ENCODE measurements around the gene TLE5. TPM values are rescaled to one million over a fixed set of nuclear protein-coding genes. Genes with fewer than 3 reads are reported as not detected.
"Not testable (repeated sequence)": the region's sequence is repeated elsewhere in the genome, so short reads cannot be mapped to it uniquely, and the experiment has no call there.

TLE5 gene
- polyA plus RNA-seq, 4 donors = 414 to 627 (median 476) TPM

DNA sequence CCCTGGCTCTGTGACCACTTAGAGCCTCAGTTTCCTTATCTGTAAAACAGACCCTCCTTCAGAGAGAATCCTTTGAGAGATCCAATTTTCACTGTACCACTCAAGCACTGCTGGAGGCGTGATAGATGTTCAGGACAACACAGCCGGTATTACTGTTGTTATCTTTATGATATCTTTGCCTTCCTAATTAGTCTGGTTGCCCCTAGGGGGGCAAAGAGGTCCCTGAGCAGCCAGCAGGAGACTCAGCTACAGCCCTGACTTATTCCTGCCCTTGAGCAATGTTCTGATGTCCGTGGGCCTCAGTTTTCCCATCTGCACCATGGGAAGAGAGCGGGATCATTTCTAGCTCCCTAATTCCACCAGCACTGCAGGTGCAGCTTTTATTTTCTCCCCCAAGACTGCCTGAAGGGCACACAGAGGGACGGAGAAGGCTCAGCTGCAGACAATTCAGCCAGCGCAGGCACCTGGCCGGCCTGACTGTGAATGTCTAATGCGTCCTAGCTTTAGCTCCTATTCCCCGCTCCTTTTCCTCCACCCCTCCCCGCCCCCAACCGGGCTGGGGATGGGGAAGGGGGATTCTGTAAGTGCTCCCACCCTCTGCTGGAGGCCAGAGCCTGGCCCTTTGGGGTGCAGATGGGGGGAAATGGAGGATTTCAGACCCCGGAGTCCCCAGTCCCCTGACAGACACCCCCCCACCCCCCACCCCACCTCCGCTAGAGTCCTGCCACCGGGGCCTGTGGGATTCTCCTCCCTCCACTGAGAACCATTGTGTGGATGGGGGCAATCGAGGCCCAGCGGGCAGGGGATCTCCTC lies 16.2 kb downstream of the TLE5 start:
- DNase-seq (ENCODE audit: low read depth in 4 of 4, low spot score in 2 of 4) = no peak

DNA sequence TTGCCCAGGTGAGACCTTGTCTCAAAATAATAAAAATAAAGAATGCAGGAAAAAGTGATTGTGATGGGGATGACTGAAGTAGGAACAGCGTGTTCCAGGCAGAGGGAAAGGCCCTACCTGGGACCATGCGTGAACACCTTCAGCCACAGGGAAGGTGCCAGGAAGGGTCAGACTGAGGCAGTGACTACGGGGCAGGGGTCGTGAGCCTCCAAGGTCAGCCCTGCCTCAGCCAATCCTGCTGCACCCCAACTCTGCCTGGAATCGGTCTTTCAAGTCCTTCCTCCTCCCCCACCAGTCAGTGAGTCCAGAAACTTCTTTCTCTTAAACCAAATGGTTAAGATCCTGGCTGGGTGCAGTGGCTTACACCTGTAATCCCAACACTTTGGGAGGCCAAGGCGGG lies 17.1 kb downstream of the TLE5 start:
- DNase-seq (ENCODE audit: low read depth in 4 of 4, low spot score in 2 of 4) = no peak

DNA sequence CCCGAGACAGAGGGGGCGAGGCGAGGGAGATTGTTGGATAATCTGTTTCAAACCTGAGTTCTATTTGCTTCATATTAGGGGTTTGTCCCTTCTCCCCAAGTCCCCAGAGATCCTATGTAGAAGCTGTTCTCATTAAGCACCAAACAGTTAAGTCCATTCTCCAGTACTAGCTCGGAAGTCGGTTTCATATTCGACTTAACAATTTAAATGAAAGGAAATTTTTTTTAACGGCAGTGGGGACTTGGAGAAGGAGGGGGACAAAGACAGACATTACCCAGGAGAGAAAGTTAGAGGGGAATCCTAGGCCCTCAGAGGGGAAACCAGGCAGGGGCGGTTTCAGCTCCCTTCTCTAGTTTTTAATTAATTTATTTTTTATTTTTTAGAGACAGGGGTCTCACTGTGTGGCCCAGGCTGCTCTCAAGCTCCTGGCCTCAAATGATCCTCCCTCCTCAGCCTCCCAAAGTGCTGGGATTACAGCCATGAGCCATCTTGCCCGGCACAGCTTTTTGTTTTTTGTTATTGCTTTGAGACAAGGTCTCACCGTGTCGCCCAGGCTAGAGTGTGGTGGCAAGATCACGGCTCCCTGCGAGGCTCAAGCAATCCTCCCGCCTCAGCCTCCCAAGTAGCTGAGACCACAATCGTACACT lies 19.6 kb downstream of the TLE5 start:
- DNase-seq (ENCODE audit: low read depth in 4 of 4, low spot score in 2 of 4) = no peak

DNA sequence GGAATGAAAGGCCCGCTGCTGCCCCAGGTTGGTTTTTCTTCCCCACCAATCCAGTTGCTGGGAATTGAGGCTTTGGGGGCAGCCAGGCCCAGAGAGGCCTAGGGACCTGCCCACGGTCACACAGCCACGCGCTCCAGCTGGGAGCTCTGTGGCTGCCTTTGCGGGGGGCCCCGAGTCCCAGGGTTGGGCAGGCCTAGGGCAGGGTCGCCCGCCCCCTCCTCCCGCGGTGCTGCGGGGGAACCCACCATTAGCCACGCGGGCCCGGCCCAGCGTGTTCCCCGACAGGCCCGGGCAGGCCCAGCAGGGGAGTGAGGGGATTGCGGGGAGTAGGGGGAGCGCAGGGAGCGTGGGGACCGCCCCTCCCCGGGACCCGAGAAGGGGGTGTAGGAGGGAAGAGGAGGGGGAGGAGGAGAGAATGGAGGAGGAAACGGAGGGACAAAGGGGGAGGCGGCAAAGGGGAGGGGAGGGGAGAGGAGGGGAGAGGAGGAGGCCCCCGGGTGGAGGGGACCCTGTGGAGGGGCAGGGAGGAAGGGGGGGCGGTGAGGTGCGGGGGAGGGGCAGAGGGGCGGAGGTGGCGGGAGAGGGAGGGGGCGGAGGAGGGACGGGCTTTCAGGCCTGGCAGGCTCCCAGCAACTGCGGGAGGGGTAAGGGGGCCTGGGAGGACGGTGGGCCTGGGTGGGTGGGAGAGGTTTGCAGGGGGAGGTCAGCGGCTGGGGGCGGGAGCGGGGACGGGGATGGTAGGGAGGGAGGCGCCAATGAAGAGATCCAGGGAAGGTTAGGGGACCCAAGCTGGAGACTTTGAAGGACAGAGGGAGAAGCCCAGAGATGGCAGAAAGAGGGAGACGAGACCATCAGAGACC lies 20.3 kb downstream of the TLE5 start:
- DNase-seq (ENCODE audit: low read depth in 4 of 4, low spot score in 2 of 4) = no peak

DNA sequence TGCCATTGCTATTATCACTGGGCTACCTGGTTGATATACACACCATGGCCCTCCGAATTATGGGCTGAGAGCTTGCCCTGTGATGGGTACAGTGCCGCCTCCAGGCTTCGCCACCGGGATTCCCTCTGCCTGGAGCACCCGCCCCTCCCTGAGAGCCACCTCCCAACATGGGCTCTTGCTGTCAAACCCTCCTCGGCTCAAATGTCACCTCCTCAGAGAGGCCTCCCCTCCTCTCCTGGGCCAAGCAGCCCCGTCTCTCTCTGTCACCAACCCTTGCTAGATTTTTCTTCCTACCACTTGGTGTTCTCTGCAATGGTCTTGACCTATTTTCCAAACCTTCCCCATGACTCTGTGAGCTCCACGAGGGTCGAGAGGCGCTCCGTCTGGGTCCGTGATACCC lies 21.0 kb downstream of the TLE5 start:
- DNase-seq (ENCODE audit: low read depth in 4 of 4, low spot score in 2 of 4) = no peak

DNA sequence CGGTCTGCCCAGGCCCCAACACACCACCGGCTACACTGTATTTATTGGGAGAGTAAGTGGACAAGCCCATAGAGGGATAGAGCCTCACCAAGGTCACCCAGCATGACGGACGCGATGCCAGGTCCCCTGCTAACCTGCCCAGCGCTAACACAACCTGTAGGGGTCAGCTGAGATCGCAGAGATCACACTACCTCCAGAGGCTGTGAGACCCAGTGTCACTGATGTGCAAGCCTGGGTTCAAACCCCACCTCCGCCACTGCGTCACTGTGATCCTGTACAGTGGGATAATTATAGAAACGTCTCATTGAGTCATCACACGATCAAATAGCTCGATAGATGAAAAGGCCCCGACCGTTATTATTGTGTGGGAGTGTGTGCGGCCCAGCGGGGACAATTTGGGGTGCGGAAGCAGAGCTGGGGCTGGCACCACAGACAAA lies 22.6 kb downstream of the TLE5 start:
- no peak for DNase-seq (ENCODE audit: low read depth in 4 of 4, low spot score in 2 of 4)

DNA sequence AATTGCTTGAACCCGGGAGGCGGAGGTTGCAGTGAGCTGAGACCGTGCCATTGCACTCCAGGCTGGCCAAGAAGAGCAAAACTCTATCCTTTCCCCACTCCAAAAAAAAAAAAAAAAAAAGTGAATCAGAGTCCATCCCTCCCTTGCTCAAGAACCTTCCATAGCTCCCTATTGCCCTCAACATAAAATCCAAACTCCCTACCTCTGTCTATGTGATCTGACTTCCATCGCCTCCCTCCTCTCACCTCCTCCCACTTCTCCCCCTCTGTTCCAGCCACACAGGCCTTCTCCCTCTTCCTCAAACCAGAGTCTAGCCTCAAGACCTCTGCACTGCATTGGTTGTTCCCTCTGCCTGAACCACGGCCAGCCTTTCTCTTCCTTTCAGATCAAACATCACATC lies 23.2 kb downstream of the TLE5 start:
- DNase-seq (ENCODE audit: low read depth in 4 of 4, low spot score in 2 of 4) = no peak

DNA sequence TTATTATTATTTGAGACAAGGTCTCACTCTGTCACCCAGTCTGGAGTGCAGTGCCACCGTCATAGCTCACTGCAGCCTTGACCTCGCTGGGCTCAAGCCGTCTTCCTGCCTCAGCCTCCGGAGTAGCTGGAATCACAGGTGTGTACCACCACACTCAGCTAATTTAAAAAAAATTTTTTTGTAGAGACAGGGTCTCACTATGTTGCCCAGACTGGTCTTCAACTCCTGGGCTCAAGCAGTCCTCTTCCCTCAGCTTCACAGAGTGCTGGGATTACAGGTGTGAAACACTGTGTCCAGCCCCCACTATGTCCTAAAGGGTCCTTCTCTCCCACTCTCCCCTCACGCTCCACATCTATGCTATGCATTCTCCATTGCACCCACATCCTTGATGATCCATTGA lies 24.1 kb downstream of the TLE5 start:
- DNase-seq (ENCODE audit: low read depth in 4 of 4, low spot score in 2 of 4) = no peak

DNA sequence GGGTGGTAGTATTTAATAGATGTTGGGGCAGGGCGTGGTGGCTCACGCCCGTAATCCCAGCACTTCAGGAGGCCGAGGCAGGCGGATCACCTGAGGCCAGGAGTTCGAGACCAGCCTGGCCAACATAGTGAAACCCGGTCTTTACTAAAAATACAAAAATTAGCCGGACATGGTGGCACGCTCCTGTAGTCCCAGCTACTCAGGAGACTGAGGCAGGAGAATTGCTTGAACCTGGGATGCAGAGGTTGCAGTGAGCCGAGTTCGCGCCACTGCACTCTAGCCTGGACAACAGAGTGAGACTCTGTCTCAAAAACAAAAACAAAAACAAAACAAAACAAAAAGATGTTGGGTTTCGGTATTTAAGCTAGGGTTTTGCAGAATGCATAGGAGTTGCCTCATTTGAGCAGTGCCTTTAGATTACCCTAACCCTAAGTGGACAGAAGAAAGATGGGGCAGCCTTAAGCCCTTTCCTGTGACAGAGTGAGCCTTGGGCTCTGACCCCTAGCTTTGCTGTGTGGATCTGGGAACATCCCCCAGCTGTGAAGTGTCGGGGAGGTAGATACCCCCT lies 25.2 kb downstream of the TLE5 start:
- DNase-seq (ENCODE audit: low read depth in 4 of 4, low spot score in 2 of 4) = not testable (repeated sequence)

DNA sequence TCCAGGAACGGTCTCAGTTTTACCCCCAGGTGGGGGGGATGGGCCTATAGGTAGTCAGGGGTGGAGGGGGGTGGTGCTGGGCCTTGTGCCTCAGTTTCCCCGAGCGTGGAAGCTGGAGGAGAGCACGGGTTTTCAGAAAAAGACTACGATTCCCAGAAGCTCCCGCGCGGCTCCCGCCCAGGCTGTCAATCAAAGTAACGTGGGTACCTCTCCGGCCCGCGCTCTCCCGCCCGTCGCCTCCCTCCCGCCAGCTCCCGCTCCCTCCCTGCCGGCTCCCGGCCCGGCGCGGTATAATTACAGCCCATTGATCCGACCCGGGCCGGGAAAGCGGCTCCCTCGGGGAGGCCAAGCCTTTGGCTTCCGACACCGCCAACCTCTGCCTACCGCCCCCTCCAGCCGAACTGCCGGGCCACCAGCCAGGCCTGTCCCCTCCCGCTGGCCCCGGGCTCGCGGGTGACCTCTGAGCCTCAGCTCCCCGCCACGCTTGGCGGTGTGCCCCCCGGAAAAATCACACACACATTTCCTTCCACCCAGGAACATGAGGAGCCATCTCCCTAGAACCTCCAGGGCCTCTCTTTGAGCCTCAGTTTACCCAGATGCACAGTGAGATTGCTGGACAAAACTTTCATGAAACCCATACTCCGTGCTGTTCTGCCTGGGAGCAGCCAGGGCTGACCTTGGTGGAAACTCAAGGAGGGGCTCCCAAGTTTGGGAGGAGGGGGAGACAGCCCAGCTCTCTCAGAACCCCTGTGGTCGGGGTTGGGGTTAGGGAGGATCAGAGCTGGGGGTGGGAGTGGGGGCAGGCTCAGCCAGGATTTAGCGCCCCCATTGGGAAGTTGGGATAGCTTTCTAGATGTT lies 25.9 kb downstream of the TLE5 start:
- DNase-seq (ENCODE audit: low read depth in 4 of 4, low spot score in 2 of 4) = peak; percentile 87 to 93 (median 90)

DNA sequence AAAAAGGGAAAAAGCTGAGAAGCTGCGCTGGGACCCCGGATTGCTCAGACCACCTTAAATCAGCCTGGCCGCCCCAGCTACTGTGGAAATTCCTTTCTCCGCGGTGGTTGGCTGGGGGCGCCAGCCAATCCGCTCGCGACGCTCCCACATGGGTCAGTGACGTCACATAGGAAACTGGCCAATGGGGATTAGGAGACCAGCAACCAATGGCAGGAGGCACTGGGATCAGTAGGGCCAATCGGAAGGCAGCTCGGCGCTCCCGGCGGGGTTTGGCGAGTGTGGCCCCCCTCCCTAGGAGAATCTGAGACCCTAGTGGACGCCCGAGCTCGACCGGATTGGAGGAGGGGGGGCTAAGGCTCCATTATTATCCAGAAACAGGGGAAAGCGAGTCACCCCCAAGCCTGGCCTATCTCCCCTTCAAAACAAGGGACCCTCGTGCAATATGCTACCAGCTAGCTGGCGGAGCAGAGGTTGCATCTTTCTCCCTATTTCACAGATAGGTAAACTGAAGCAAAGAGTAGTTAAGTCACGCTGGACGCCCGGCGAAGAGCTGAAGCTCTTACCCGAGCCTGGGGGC lies 26.7 kb downstream of the TLE5 start:
- peak; percentile 98 to 100 (median 99) for DNase-seq (ENCODE audit: low read depth in 4 of 4, low spot score in 2 of 4)

DNA sequence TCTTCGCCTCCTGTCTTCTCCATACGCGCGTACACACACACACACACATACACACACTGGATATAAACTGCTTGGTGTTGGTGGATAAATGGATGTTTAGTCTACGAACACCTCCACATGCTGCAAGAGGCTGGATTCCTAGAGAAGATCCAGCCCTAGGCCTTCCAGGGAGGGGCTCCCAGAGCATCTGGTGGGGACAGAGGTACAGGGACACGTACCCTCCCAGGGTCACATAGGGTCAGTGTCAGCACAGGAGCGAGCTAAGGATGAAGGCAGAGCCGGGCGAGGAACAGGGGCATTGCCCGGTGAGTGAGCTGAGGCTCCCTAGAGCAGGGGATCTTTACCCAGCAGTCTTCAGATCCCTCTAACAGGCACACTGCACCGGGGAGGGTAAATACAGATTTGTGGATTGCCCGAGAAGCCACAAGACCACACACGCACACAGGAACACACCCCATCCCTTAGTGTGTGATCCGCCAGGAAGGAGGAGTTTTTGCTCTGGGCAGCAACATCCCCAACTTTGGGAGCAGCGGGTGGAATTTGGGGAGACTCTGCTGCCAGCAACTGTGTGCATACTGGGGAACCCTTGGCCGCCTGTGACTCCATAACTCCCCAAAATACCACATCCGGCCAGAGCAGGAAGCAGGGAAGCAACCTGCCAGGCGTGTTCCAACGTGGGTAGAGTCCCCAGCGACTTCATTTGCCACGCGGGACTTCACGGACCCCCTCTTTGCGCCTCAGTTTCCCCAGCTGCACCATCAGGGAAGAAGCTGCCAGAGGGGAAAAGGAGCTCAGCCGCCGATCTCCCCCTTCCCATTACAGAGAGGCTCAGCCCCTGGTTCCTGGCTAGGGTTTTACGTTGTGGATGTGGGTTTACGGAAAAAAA lies 27.4 kb downstream of the TLE5 start:
- DNase-seq (ENCODE audit: low read depth in 4 of 4, low spot score in 2 of 4) = no peak

DNA sequence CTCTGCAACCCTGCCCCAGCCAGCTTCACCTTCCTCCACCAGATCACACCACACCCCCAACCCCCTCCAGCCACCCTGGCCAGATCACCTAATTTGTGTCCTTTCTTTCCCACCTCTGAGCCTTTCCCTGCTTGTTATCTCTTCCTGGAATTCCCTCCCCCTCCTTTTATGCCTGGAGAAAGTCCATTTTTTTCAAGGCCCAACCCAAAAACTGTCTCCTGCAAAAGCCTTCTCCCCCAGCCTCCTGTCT lies 28.0 kb downstream of the TLE5 start:
- DNase-seq (ENCODE audit: low read depth in 4 of 4, low spot score in 2 of 4) = no peak

DNA sequence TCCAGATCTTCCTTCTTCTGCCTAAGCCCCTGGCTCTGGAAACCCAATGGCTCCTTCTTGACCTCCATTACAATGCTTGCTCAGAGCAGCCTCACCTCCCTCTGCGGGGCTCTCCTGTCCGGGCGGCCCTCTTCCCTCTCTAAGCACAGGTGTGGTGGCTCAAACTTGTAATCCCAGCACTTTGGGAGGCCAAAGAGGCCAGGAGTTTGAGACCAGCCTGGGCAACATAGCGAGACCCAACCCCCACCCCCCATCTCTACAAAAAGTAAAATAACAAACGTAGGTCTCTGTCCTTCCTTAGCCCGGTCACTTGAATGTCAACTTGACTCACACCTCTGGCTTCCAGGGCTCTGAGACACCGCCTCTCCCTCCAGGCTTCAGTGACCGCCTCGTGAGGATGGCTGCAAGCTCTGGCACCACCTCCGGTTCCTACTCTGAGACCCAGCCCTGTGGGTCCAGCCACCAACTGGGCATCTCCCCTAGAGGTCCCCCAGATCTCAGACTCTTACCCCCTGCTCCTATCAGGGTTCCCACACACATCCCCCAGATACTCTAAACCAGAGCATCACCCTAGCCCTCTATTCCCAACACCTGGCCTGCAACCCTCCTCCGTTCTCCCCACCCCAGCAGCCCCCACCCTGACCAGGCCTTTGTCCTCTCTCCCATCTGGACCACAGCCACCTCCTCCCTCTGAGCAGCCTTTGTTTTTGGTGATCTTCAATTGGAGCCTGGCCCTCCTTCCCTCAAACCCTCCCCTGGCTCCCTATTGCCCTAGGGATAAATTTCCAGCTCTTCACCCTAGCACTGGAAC lies 28.5 kb downstream of the TLE5 start:
- DNase-seq (ENCODE audit: low read depth in 4 of 4, low spot score in 2 of 4) = no peak

DNA sequence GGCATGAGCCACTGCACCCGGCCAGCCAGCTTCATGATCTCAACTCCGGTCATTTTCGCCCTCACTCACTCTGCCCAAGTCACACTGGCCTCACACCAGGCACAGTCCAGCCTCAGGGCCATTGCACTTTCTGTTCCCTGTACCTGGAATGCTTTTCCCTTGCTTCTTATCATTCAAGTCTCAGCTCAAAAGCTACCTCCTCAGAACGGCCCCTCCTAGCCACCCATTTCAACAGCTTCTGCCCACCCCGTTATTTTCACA lies 30.8 kb downstream of the TLE5 start:
- no peak for DNase-seq (ENCODE audit: low read depth in 4 of 4, low spot score in 2 of 4)

DNA sequence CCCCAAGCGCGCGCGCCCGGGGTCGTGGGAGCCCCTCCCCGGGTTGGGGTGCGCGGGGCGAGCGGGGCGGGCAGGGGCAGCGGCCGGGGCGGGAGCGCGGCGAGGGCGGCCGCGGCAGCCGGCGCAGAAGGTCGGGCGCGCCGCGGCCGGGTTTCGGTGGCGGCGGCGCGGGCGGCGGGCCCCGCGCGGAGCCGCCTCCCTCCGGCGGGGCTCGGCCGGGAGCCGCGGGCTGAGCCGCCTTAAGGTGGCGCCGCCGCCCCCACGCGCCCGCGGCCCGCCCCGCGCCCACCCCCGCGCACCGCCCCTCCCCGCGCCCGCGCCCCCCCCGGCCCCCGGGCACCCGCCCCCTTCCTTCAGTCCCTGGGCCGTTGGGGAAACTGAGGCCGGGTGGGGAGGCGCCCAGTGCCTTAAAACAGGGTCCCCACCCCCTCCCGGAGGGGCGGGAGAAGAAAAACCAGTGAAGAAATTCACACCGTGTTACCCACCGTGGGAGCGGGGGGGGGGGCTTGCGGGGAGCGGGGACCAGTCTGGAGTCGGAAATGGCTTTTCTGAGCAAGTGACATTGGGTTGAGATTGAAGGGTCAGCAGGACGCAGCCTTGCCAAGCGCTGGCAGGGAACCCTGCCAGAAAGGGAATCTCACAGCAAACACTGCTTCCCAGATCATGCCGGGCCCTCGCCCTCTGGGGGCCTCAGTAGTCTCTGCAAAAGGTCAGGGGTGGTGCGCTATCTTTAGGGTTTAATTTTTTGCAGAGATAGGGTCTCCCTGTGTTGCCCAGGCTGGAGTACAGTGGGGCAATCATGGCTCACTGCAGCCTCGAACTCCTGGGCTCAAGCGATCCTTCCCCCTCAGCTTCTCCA lies 33.0 kb downstream of the TLE5 start, which contains the start of gene TLE2:
TLE2 (minus strand) TSS at position 216 of the 859 bp plus-strand sequence. CDS start 376 bp downstream, outside the sequence.
- DNase-seq (ENCODE audit: low read depth in 4 of 4, low spot score in 2 of 4) = no peak

DNA sequence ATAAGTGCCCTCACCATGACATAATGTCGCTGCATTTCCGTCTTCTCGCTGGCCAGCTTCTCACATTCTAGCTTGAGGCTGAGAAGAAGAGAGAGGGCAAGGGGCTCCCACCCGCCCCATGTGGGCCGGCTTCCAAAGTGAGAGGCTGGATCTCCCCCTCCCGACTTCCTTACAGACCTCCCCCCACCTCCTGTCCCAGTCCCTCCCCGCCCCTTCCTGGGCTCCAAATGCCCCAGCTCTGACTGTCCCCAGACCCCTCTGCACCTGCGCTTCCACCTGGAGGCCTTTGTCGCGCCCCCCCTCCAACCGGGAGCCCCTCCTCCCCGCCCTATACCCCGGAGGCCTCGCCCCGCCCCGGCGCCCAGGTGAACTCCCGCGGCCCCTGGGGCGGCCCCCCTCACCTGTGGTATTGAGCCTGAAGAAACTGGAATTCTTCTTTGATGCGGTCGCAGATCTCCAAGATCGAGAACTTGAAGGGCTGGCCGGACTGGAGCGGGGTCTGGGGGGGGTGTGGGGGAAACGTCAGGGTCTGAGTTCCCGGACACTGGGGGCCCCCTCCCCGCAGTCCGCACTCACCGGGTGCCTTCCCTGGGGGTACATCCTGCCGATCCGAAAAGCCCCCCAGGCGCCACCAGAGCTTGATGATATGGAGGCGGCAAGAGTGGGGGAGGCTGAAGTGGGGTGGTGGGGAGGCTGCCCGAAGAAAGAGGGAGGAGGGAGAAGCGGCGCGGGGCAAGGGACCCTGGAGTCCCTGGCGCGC lies 33.8 kb downstream of the TLE5 start:
- no peak for DNase-seq (ENCODE audit: low read depth in 4 of 4, low spot score in 2 of 4)

Data from left renal cortex interstitium (tissue), 4 donors.